CD14-positive monocyte (primary cell): Measurements from ENCODE around the gene PIK3R1. TPM values are rescaled to one million over a fixed set of nuclear protein-coding genes. Genes with fewer than 3 reads are reported as not detected.

Source experiments
- DNase-seq, 3 donors: peaks; one replicate each; pipeline ENCODE4 v3.0.0-alpha.2; 2011 to 2022
- H2AFZ ChIP-seq: 2 replicates; pipeline ENCODE4 v1.6.0; 2012; ENCODE audit warnings: mild to moderate bottlenecking, low read depth, low read length, inconsistent platforms; ENCODE audit not compliant: insufficient read depth, poor library complexity, severe bottlenecking
- H3K27ac ChIP-seq, 2 donors: 1 replicate in 1 of 2; 2 replicates in 1 of 2; pipeline ENCODE4 v1.5.1; 2012 to 2013; ENCODE audit warnings: low read length in 2 of 2, control low read depth in 1 of 2, inconsistent platforms in 1 of 2, low read depth in 1 of 2, mild to moderate bottlenecking in 1 of 2
- H3K27me3 ChIP-seq, 2 donors: one replicate each; pipeline versions ENCODE4 v1.6.0 to v1.6.1; 2011 to 2013; ENCODE audit warnings: low read length in 2 of 2; ENCODE audit not compliant: control insufficient read depth in 2 of 2, insufficient read depth in 2 of 2
- H3K36me3 ChIP-seq, 2 donors: replicated peaks in 1 of 2; 1 replicate in 1 of 2; 2 replicates in 1 of 2; pipeline versions ENCODE4 v1.5.1 to v1.6.1; 2012 to 2013; ENCODE audit warnings: low read length in 2 of 2, control low read depth in 1 of 2, inconsistent platforms in 1 of 2, mild to moderate bottlenecking in 1 of 2; ENCODE audit not compliant: insufficient read depth in 2 of 2, control insufficient read depth in 1 of 2
- H3K4me1 ChIP-seq, 2 donors: 1 replicate in 1 of 2; 2 replicates in 1 of 2; pipeline versions ENCODE4 v1.5.1 to v1.6.1; 2012 to 2013; ENCODE audit warnings: low read length in 2 of 2, control low read depth in 1 of 2, inconsistent platforms in 1 of 2, mild to moderate bottlenecking in 1 of 2, moderate library complexity in 1 of 2; ENCODE audit not compliant: insufficient read depth in 2 of 2, control insufficient read depth in 1 of 2
- H3K4me2 ChIP-seq: replicated peaks from 2 replicates; pipeline ENCODE3; 2012; ENCODE audit warnings: low read length, moderate library complexity, mild to moderate bottlenecking; ENCODE audit not compliant: poor library complexity, severe bottlenecking; ENCODE audit errors: extremely low read depth
- H3K4me3 ChIP-seq, 3 experiments: fragments of 200-600 bp in 1 of 3; sonication (generic) in 1 of 3; replicated peaks in 1 of 3; 1 replicate in 2 of 3; 2 replicates in 1 of 3; pipeline ENCODE4 v1.5.1; 2011 to 2013; ENCODE audit warnings: low read length in 3 of 3, mild to moderate bottlenecking in 3 of 3, control low read depth in 2 of 3, low read depth in 2 of 3, inconsistent platforms in 1 of 3, moderate library complexity in 1 of 3
- H3K79me2 ChIP-seq: 2 replicates; pipeline ENCODE4 v1.6.0; 2012; ENCODE audit warnings: mild to moderate bottlenecking, control low read depth, inconsistent platforms, low read length, moderate library complexity; ENCODE audit not compliant: insufficient read depth
- H3K9ac ChIP-seq: 2 replicates; pipeline ENCODE4 v1.6.0; 2017; ENCODE audit warnings: low read length, mild to moderate bottlenecking; ENCODE audit not compliant: insufficient read depth, poor library complexity, severe bottlenecking
- H3K9me3 ChIP-seq, 2 donors: replicated peaks in 1 of 2; 1 replicate in 1 of 2; 2 replicates in 1 of 2; pipeline versions ENCODE4 v1.5.1 to v1.6.1; 2012 to 2013; ENCODE audit warnings: low read length in 2 of 2, control low read depth in 1 of 2; ENCODE audit not compliant: control insufficient read depth in 1 of 2, insufficient read depth in 1 of 2
- H4K20me1 ChIP-seq: 2 replicates; pipeline ENCODE4 v1.6.0; 2012; ENCODE audit warnings: mild to moderate bottlenecking, low read length, control low read depth, moderate library complexity; ENCODE audit not compliant: insufficient read depth
- H3K27ac Mint-ChIP-seq, 7 donors: one replicate each; pipeline ENCODE4 v1.8.0; 2020; ENCODE audit warnings: mild to moderate bottlenecking in 7 of 7, mixed read lengths in 7 of 7, moderate library complexity in 6 of 7, inconsistent platforms in 2 of 7
- H3K27me3 Mint-ChIP-seq, 3 donors: one replicate each; pipeline ENCODE4 v1.8.0; 2021 to 2022; ENCODE audit warnings: low read depth in 3 of 3, mild to moderate bottlenecking in 3 of 3, mixed read lengths in 3 of 3, moderate library complexity in 3 of 3, inconsistent platforms in 1 of 3
- H3K36me3 Mint-ChIP-seq, 2 donors: one replicate each; pipeline ENCODE4 v1.8.0; 2020; ENCODE audit warnings: mixed read lengths in 2 of 2, inconsistent platforms in 1 of 2, mild to moderate bottlenecking in 1 of 2
- H3K4me1 Mint-ChIP-seq: one replicate; pipeline ENCODE4 v1.8.0; 2020; ENCODE audit warnings: mild to moderate bottlenecking, mixed read lengths
- H3K4me3 Mint-ChIP-seq, 2 donors: one replicate each; pipeline ENCODE4 v1.8.0; 2020; ENCODE audit warnings: mild to moderate bottlenecking in 2 of 2, mixed read lengths in 2 of 2, moderate library complexity in 1 of 2
- H3K9me3 Mint-ChIP-seq, 7 donors: one replicate each; pipeline ENCODE4 v1.8.0; 2020 to 2022; ENCODE audit warnings: mixed read lengths in 7 of 7, mild to moderate bottlenecking in 6 of 7, moderate library complexity in 6 of 7, inconsistent platforms in 2 of 7
- CTCF ChIP-seq: fragments of 200-600 bp; IDR thresholded peaks from one replicate; pipeline ENCODE4 v1.8.0; 2022; ENCODE audit warnings: antibody characterized with exemption, mild to moderate bottlenecking
- WGBS: methylation state at CpG from one replicate; pipeline ENCODE4 v1.1.5; 2013; ENCODE audit warnings: missing lambda C conversion rate; ENCODE audit not compliant: insufficient coverage; 5-methylcytosine and 5-hydroxymethylcytosine counted together
- intact Hi-C, 2 donors: fragments of 100-400 bp; cut with micrococcal nuclease; formaldehyde crosslinking; loops; one replicate each; pipeline versions ENCODE4 v1.15.0 to v1.15.1; 2023
- polyA minus RNA-seq: library from RNA; depleted of rRNA, polyadenylated mRNA; stranded (reverse); fragments of >200 nt; gene quantifications from 2 replicates; pipeline ENCODE4 v1.2.3, GENCODE V29; 2012
- polyA plus RNA-seq, 3 donors: library from polyadenylated mRNA; depleted of rRNA in 1 of 3; unstranded in 2 of 3; stranded (reverse) in 1 of 3; fragments of 300-500 nt in 2 of 3; fragments of >200 nt in 1 of 3; fragmentation: Illumina TruSeq in 2 of 3; gene quantifications; 1 replicate in 2 of 3; 2 replicates in 1 of 3; pipeline ENCODE4 v1.2.3, GENCODE V29; 2012 to 2021
- total RNA-seq, 12 experiments: library from RNA in 1 of 12; stranded (reverse) in 1 of 12; fragments of 120-200 nt in 1 of 12; gene quantifications; one replicate each; pipeline ENCODE4 v1.2.4 and lab custom pipeline; 2013 to 2026; ENCODE audit warnings: mixed read lengths in 6 of 12, inconsistent platforms in 1 of 12

The PIK3R1 gene
- 45.3 TPM for total RNA-seq (2013)
- polyA plus RNA-seq (10 to 100 TPM in 2 of 3 donors, 1 to 10 TPM in 1; 9.5 to 25.5 (median 10.5) TPM), polyA minus RNA-seq (13.0 and 42.0 TPM in 2 replicates), total RNA-seq (lab: John Stamatoyannopoulos, UW) (100 to 382 (median 185) reads per million in 11 experiments)

DNA sequence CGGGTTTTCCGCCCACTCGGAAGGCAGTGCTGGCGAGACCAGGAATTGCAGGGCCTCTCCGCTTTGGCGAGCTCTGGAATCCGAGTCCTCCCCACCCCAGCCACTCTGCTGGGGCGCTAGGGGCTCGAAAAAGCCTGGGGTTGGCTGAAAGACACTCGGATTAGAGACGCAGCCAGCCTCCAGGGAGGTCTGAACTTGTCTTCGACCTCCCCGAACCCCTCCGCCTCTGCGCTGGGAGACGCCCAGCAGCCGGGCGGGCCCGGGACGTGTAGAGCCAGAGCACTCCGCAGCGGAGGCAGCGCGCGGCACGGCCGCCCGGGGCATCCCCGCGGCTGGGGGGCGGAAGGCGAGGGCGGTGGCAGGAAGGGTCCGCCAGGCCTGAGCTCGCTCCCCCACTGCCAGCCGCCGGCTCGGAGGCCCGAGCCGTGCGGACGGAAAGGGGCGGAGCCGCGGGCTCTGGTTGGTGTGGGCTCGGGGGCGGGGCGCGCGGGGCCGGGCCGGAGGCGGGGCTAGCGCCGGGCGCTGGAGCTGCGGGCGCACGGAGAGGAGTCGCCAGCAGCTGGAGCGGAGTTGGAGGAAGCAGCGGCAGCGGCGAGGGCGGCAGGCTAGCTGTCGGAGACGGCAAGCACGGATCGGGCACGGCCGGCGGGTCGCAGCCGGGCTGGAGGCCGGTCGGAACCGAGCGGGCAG, at the start of gene PIK3R1:
Gene PIK3R1 (plus strand): TSS at position 549 of the 690 bp plus-strand sequence. CDS start 10,920 bp downstream, outside the sequence.
- peak; percentile 92 to 93 (median 92) for DNase-seq
- Mint-ChIP-seq H3K27me3 (peaks cover 0 to 3% (median 0%) of the 10 kb centered on the region in 3 donors), H3K4me1 (peaks cover 34% of the 10 kb centered on the region), H3K9me3 (peaks cover 13 to 18% (median 16%) of the 10 kb centered on the region in 7 donors), H3K36me3 (peaks cover 6 to 10% of the 10 kb centered on the region in 2 donors), H3K27ac (peak within 1 kb of the TSS; percentile 89 to 97 (median 96)), H3K4me3 (peak within 1 kb of the TSS; percentile 88 to 94)
- H2AFZ ChIP-seq: peak within 1 kb of the TSS; percentile 83
- peak within 1 kb of the TSS; percentile 87 to 90 (median 89) for H3K4me3 ChIP-seq
- H3K79me2 ChIP-seq: peaks cover 47% of the 10 kb centered on the region
- H3K9me3 ChIP-seq: peaks cover 10 to 12% of the 10 kb centered on the region in 2 donors
- H3K9ac ChIP-seq: peak within 1 kb of the TSS; percentile 93
- peak; percentile 23 for TF ChIP-seq CTCF
- H3K4me1 ChIP-seq: peaks cover 24 to 32% of the 10 kb centered on the region in 2 donors
- peak within 1 kb of the TSS; percentile 85 for H3K4me2 ChIP-seq
- H3K27me3 ChIP-seq: no peaks in the 10 kb centered on the region
- no peaks in the 10 kb centered on the region for H3K36me3 ChIP-seq
- peaks cover 35% of the 10 kb centered on the region for H4K20me1 ChIP-seq
- under 1% methylated on average over 73 of the region's 78 CpGs for WGBS
- H3K27ac ChIP-seq: peak within 1 kb of the TSS; percentile 95 to 96
- intact Hi-C loops: loop anchor here (5.0 to 10.0 kb wide), 2 partner anchors 37 to 221 kb away; no protein-coding TSS in a partner anchor

DNA sequence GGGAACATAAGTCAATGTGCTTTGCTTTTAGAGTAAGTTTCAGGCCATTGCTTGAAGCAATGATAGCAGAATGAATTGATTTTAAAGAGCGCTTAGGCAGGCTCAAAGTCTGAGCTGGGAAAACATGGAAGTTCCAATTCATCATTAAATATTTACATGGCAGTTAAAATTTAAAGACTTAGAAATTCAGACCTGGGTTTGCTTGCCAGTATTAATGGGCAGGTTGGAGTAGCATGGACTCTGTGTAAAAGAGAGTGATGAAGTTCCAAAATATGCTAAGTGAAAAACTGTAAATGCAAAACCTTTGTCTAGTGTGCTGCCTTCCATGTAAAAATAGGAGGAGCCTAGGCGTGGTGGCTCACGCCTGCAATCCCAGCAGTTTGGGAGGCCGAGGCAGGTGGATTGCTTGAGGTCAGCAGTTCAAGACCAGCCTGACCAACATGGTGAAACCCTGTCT, 48.3 kb upstream of the PIK3R1 start:
- no peak overlapping the region for H3K4me2 ChIP-seq
- H3K4me3 Mint-ChIP-seq: no peak overlapping the region
- no peaks in the 10 kb centered on the region for H3K36me3 ChIP-seq
- no peak overlapping the region for H3K27ac ChIP-seq
- H3K79me2 ChIP-seq: no peaks in the 10 kb centered on the region
- no peaks in the 10 kb centered on the region for H3K36me3 Mint-ChIP-seq
- no peaks in the 10 kb centered on the region for H3K9me3 ChIP-seq
- no peak for DNase-seq
- H3K9ac ChIP-seq: no peak overlapping the region
- intact Hi-C loops: no loop called here
- H2AFZ ChIP-seq: no peak overlapping the region
- no peak overlapping the region for H3K4me3 ChIP-seq
- H3K4me1 ChIP-seq: no peaks in the 10 kb centered on the region
- H4K20me1 ChIP-seq: no peaks in the 10 kb centered on the region
- no peaks in the 10 kb centered on the region for H3K27me3 Mint-ChIP-seq
- WGBS: 100% methylated on average over 3 of the region's 4 CpGs
- no peaks in the 10 kb centered on the region for H3K4me1 Mint-ChIP-seq
- H3K27me3 ChIP-seq: no peaks in the 10 kb centered on the region
- no peak overlapping the region for H3K27ac Mint-ChIP-seq
- TF ChIP-seq CTCF: no peak
- H3K9me3 Mint-ChIP-seq: peaks cover 0 to 6% (median 0%) of the 10 kb centered on the region in 7 donors
